GM12864 (cell line): Measurements from ENCODE around the gene CDK5RAP2.
"Not testable (repeated sequence)": the region's sequence is repeated elsewhere in the genome, so short reads cannot be mapped to it uniquely, and the experiment has no call there.

ENCODE experiments used
- DNase-seq: peaks from one replicate; pipeline ENCODE4 v3.0.0-alpha.2; 2011; ENCODE audit warnings: low read depth
- H3K4me3 ChIP-seq: 2 replicates; pipeline ENCODE4 v1.5.1; 2011; ENCODE audit warnings: mild to moderate bottlenecking, low read depth, low read length, control low read depth
- CTCF ChIP-seq: IDR thresholded peaks from 2 replicates; pipeline ENCODE4 v1.5.1; 2011; ENCODE audit warnings: low read depth, mild to moderate bottlenecking, moderate library complexity, low read length, control low read depth, inconsistent platforms; ENCODE audit errors: missing control alignments

The CDK5RAP2 gene

GRCh38 chr9:120536949-120537640 is 42.9 kb downstream of the CDK5RAP2 start:
- no peak for DNase-seq
- H3K4me3 ChIP-seq, result no peak overlapping the region
- no peak for TF ChIP-seq CTCF

- no peak for DNase-seq
- TF ChIP-seq CTCF, result no peak
- H3K4me3 ChIP-seq, result no peak overlapping the region
Observed at GRCh38 chr9:120536094-120536493, 43.9 kb downstream of the CDK5RAP2 start.

- no peak overlapping the region for H3K4me3 ChIP-seq
- no peak for TF ChIP-seq CTCF
- DNase-seq, result no peak
Observed at GRCh38 chr9:120534266-120534665, 45.7 kb downstream of the CDK5RAP2 start.

GRCh38 chr9:120532891-120533290 is 47.1 kb downstream of the CDK5RAP2 start:
- no peak for DNase-seq
- H3K4me3 ChIP-seq, result no peak overlapping the region
- TF ChIP-seq CTCF, result no peak

GRCh38 chr9:120532475-120532874 is 47.5 kb downstream of the CDK5RAP2 start:
- no peak for TF ChIP-seq CTCF
- no peak overlapping the region for H3K4me3 ChIP-seq
- no peak for DNase-seq

- DNase-seq, result no peak
- H3K4me3 ChIP-seq, result no peak overlapping the region
- peak; percentile 41 for TF ChIP-seq CTCF
Observed at GRCh38 chr9:120531683-120532300, 48.2 kb downstream of the CDK5RAP2 start.

- H3K4me3 ChIP-seq, DNase-seq: not testable (repeated sequence)
Observed at GRCh38 chr9:120530220-120530832, 49.6 kb downstream of the CDK5RAP2 start.
